Uterus (tissue), 2 donors: ENCODE results near the gene CPSF4.

Source experiments
- CTCF ChIP-seq, 4 experiments: fragments of 200-600 bp in 2 of 4; fragments of 450-650 bp in 2 of 4; sonication (generic) in 2 of 4; IDR thresholded peaks; one replicate each; pipeline ENCODE4 v1.5.1; 2016 to 2019; ENCODE audit warnings: antibody characterized with exemption in 4 of 4, mild to moderate bottlenecking in 2 of 4, moderate library complexity in 1 of 4
- POLR2A ChIP-seq, 2 donors: fragments of 450-650 bp; IDR thresholded peaks; one replicate each; pipeline ENCODE4 v1.6.1; 2016; ENCODE audit warnings: antibody characterized with exemption in 2 of 2, mild to moderate bottlenecking in 1 of 2, moderate library complexity in 1 of 2

GRCh38 chr7:99396418-99397296 lies 42.1 kb upstream of the CPSF4 start:
- TF ChIP-seq CTCF (IDR thresholded peaks at IDR 0.05) (no peak), POLR2A (IDR thresholded peaks at IDR 0.05) (no peak)
